Posterior vena cava (tissue), 2 donors: ENCODE data around the gene ABR. TPM values are rescaled to one million over a fixed set of nuclear protein-coding genes. Genes with fewer than 3 reads are reported as not detected.
"Not testable (repeated sequence)": the region's sequence is repeated elsewhere in the genome, so short reads cannot be mapped to it uniquely, and the experiment has no call there.

ENCODE experiments used
- DNase-seq: peaks from one replicate; pipeline ENCODE4 v3.0.0-alpha.2; 2020; ENCODE audit warnings: low spot score
- intact Hi-C, 2 donors: fragments of 100-400 bp; cut with DNase I; formaldehyde crosslinking; loops; one replicate each; pipeline versions ENCODE4 v1.14.1 to v1.14.2; 2022 to 2023
- total RNA-seq, 2 donors: library from RNA; stranded (reverse); fragmentation: NEBNext Ultra II Directional; extraction: Animal tissue kit (Norgen Biotek cat#: 25700); gene quantifications; one replicate each; pipeline ENCODE4 v1.2.1, GENCODE V29; 2021
- donor health status: DM: yes; HTN: yes; CAD: no.
- donor health status: DM: yes; HTN: yes; CAD: no.

The ABR gene
- total RNA-seq, 2 donors from 2014 or later: 99.1 to 146 TPM

DNA sequence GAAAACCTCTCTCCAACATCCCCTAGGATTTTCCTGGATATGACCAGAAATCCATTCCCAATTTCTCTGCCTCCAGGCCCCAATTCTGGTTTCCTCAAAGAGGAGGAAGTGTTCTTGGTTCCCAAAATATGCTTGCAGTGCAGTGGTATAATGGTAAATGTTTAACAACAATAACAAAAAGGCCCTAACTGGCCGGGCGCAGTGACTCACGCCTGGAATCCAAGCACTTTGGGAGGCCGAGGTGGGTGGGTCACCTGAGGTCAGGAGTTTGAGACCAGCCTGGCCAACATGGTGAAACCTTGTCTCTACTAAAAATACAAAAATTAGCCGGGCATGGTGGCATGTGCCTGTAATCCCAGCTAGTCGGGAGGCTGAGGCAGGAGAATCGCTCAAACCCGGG lies 184.5 kb downstream of the ABR start:
- DNase-seq, intact Hi-C loops: not testable (repeated sequence)

DNA sequence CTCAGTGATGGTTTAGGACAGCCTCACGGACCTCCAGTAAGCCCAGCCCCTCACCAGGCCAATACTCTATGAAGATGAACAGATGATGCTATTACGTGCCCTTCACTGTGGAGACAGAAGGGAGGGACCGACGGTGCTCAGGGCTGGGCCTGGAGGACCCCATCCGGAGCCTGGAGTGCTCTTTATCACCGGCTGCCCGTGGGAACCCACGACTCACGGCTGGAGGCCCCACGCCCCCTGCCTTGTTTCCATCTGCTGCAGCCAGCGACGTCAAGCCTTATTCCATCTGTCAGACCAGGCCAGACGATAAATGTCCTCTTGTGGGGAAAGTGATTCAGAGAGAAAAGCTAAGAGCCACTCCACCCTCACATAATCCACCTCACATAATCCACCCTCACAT lies 186.8 kb downstream of the ABR start:
- intact Hi-C loops: no loop called here
- DNase-seq: no peak

DNA sequence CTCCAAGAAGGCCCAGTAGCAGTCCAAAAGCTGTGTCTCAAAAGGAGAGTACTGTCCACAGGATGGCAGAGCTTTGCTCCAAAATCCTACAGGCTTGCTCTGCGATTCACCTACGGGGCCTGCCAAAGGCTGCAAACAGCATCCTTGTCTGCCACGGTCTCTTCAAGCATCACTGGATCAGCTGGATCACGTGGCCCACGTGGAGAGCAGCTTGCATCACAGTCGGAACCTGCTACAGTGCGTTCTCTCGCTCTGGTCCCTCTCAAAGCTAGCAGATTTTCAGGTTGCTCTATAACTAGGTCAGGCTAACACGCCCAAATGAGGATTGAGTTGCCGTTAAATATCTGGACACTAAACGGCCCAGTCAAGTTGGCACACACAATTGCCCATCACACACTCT lies 191.2 kb downstream of the ABR start:
- DNase-seq: no peak
- intact Hi-C loops: no loop called here

DNA sequence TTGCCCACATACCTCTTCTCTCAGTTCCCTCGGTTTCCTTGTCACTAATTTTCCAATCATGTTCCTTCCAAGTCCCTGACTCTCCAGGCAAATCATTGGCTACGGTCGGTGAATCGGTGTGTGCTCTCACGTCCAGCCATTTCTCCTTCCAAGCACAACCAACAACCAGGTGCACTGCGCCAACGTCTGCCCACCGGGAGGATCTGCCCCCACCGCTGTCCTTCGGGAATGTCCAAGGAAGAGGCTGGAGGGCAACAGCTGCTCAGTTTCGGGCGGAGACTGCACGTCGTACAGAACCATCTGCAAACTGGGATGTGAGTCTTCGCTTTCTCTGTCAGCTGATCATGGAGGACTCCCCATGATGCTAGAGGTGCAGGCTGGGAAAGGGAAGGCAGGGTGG lies 191.8 kb downstream of the ABR start:
- no peak for DNase-seq
- intact Hi-C loops: no loop called here

DNA sequence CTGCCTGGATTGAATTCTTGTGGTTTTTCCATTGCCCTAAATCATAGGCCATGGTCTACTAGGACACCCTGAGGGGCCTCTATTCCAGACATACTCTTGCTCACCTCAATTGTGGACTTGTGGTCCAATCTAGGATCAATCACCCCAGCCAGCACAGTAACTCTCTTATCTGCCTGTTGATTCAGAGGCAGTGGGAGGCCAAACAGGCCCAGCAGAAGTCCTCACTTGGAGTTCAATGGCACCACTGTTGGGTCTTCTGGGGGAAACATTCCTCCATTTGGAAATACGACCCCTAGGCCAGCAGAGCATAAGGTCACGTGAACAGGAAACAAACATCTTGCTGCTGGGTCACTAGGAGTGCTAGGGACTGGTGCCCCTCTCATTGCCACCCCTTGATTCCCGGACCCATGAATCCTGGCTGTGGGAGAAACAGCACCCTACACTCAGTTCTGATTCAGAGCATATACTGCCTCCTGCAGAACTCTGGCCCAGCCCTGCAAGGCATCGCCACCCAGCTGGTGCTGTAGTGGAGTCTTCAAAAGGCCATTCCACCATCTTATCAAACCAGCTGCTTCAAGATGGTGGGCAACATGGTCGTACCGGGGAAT lies 193.4 kb downstream of the ABR start:
- no peak for DNase-seq
- intact Hi-C loops: no loop called here

DNA sequence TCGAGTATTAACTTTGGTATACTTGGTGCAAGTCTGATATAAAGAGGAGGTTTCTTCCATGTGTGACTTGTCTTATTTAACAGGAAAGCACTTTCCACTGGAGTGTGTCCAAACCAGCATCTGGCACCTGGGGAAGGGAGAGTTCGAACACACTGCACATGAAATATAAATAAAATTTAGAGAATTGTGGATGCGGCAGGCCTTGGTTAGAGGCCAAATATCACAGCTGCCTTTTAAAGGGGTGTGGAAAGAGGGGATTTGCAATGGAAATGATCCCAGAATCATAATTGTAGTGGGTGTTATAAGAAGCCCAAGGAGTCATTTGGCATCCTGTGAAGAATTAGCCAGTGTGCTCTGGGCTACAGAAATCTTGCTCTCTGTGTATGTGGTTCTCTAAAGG lies 195.9 kb downstream of the ABR start:
- DNase-seq: no peak
- intact Hi-C loops: loop anchor here in 1 of 2 donors (5.0 kb wide), 1 partner anchor 187 kb away; no protein-coding TSS in a partner anchor

DNA sequence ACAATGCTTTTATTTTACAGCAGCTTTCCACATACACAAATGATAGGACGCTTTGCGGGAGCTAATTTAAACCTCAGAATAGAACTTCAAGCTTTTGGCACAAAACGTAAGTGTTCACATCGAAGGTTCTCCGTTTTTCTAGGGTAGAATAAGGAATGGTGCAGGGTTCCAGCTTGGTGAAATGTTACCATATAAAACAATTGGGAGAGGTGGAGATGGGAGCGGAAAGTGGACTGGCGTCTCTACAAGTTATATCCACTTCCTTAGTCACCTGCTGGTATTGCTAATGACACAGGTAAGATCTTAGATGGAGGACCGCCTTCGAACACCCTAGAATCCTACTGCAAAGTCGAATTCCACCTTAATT lies 198.5 kb downstream of the ABR start:
- no peak for DNase-seq
- intact Hi-C loops: loop anchor here (2.0 to 5.0 kb wide), 2 partner anchors 184 to 186 kb away; no protein-coding TSS in a partner anchor

DNA sequence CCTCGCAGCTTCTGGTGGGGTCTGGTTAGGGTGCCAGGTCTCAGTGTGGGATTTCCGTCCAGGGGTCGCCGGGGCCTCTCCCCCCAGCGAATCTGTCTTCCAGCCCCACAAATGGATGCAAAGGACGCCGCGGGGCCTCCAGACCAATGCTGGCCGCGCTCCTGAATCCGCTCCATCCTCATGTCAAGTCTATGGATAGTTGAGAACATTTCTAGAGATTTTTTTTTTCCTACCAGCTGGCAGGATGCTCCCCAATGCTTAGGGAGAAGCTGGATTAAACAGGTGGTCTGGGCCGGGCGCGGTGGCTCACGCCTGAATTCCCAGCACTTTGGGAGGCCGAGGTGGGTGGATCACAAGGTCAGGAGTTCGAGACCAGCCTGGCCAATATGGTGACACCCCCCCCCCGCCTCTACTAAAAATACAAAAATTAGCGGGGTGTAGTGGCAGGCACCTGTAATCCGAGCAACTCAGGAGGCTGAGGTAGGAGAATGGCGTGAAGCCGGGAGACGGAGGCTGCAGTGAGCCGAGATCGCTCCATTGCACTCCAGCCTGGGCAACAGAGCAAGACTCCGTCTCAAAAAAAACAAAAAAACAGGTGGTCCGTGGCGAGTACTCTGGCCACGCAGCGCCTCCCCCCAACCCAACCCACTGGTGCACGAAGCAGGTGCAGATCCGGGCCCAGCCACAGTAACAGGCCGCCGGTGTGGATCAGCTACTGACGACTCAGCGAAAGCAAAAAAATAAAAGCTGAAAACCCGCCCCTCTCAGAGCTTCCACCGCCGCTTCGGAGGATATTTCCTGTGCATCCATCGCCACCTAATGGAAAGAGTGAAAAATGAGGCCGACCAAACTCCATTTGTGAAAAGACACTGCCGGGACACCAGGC lies 199.1 kb downstream of the ABR start:
- intact Hi-C loops: loop anchor here (2.0 to 5.0 kb wide), 2 partner anchors 183 to 186 kb away; no protein-coding TSS in a partner anchor
- no peak for DNase-seq

DNA sequence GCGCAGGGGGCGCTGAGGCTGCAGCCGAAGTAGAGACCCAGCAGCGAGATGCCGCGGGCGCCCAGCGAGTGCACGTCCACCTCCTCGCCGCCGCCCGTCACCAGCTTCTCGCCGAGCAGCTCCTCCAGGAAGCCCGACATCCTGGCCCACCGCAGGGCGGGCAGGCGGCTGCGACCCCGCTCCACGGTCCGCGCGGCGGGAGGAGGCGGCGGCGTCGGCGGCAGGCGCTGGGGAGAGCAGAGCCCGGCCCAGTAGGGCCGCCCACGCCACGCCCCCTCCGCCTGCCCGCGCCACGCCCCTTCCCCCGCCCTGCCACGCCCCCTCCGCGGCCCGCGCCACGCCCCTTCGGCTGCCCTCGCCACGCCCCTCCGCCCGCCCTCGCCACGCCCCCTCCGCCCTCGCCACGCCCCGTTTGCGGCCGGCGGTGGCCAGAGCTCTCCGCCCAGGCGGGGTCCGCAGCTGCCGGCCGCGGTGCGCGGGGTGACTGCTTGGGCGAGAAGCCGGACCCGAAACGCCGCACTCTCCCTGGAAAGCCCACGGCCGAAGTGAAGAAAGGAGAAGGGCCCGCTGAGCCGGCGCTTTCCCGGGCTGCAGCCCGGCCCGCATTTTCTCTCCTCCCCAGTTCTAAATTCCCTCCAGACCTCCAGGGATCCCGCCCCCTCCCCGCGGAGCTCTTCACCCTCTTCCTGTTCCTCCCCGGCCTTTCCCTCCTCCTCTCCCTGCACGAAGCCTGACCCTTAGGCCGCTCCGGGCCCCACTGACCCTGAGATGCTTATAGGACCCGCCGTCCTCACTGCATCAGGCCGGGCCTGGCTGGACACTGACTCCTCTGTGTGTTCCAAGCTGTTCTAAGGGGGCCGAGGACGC lies 200.0 kb downstream of the ABR start, which contains the start of gene NXN:
TSS of gene NXN (minus strand) at position 238 of the 867 bp plus-strand sequence.
- intact Hi-C loops: loop anchor here (2.0 to 5.0 kb wide), 3 partner anchors 107 to 185 kb away; no protein-coding TSS in a partner anchor
- DNase-seq: peak; percentile 96

DNA sequence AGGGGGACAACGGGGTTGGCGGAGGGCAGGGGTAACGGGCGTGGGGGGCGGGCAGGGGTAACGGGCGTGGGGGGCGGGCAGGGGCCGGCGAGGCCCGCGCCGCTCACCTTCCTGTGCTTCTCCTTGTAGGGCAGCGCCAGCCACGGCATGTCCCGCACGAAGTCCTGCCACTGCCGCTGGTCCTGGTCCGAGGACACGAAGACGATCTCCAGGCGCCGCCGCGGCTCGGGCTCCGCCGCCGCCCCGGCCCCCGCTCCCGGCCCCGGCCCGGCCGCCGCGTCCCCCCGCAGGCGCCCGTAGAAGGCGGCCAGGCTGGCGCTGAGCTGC lies 200.6 kb downstream of the ABR start:
- intact Hi-C loops: loop anchor here in 1 of 2 donors (5.0 kb wide), 1 partner anchor 107 kb away; no protein-coding TSS in a partner anchor
- DNase-seq: no peak

DNA sequence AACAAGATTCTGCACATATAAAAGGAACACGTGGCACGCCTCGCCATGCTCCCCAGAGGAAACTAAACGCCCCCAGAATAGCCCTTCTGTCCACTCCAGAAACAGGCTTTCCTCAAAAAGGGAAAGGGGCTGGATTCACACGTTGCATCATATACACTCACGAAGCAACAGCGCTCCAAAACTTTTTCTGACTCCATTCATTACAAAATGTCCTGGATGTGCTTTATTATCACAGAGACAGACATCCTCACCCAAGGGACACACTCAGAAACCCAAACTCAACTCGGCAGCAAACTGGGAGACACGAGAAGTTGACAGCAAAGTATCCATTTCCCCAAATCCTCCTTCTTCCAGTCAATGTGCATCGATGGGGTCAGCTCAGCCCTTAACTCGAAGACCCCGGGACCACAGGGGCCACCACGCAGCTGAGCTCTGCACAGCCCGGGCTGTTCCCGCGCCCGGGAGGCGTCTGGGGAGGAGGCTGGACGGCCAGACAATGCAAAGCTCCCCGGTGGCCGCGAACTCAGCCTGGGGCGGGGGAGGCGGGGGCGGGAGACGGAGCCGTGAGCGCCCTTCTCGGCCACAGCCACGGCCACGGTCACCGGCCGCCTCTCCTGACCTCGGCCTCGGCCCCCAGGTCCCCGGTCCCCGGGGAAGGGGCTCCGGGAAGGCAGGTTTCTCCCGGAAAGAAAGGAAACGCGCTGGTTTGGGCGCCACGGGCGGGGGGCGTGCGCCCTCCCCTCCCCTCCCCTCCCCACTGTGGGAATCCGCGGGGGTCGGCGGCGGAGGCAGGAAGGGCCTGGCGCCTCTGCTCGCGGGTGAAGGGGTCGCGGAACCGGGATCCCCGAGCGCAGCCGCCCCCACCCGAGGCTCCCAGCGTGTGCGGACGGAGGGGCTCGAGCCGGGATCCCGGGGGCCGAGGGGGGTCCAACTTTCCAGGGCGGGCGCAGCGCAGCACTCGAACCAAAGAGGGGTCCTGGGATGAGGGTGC lies 201.4 kb downstream of the ABR start:
- no peak for DNase-seq
- intact Hi-C loops: loop anchor here in 1 of 2 donors (5.0 kb wide), 1 partner anchor 106 kb away; no protein-coding TSS in a partner anchor

DNA sequence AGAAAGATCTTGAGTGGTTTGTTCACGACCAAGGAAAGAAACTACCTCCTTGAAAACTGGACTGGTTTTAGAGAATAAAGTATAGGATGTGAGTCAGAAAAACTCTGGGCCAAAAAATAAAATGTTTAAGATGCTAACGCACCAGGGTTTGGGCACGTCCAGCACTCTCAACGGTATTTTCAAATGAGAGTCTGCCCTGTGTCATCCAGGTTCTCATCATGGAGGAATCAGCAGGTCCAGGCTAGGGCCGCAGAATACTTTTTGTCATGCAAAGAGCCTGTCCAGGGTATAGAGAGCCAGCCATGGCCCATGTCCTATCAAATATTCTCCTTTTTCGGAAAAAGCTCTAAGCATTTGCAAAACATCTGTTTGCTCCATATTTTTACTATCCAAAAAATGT lies 202.6 kb downstream of the ABR start:
- no peak for DNase-seq
- intact Hi-C loops: loop anchor here in 1 of 2 donors (5.0 kb wide), 1 partner anchor 105 kb away; no protein-coding TSS in a partner anchor

DNA sequence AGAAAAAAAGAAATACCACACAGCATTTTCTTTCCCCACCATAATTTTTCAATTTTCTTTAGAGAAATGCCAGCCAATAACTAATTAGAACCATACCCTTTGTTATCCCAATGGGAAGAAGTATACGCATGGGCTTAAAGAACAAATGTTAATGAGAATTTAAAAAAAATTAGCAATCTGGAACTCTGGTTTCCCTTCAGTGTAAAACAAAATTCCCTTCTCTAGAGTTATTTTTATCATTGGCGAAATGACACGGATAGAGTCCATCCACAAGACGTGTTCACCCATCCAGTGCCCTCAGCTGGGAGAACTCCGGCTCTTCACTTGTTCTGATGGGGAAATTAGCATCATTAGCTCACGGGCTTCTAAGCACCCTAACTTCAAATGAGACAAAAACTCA lies 203.5 kb downstream of the ABR start:
- intact Hi-C loops: loop anchor here in 1 of 2 donors (5.0 kb wide), 1 partner anchor 104 kb away; no protein-coding TSS in a partner anchor
- DNase-seq: no peak

DNA sequence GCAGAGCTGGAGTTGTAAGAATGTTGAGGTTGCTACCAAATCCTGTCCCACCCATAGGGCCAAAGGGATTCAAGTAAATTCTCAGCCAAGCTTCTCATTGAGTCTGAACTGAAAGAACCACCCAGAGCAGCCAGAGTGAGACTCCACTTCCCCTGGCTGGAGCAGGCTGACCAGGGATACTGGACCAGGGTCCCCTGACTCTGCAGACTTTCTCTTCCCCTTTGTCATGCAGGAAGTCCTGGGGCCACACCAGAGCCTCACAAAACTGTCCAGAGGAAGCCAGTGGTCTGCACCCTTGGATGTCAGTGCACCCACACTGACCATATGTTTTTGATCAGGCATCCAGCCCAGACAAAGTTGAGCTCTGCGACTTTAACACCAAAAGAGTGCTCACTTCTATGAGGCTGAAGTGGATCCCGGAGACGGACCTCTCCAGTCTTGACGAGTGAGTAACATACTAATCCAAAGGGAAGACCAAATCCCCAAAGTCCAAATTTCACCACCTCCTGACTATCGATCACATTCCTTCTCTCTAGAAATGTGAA lies 204.3 kb downstream of the ABR start:
- DNase-seq: no peak
- intact Hi-C loops: loop anchor here in 1 of 2 donors (5.0 kb wide), 1 partner anchor 103 kb away; no protein-coding TSS in a partner anchor

DNA sequence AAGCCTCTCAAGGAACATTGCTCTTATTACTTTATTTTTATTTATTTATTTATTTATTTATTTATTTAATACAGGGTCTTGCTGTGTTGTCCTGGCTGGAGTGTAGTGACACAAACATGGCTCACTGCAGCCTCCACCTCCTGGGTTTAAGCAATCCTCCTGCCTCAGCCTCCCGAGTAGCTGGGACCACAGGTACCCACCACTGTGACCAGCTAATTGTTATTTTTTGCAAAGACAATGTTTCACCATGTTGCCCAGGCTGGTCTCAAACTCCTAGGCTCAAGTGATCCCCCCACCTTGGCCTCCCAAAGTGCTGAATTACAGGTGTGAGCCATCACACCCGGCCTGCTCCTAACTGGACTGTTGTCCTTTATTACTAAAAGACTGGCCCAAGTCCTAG lies 205.0 kb downstream of the ABR start:
- intact Hi-C loops: loop anchor here in 1 of 2 donors (5.0 kb wide), 1 partner anchor 102 kb away; no protein-coding TSS in a partner anchor
- not testable (repeated sequence) for DNase-seq

DNA sequence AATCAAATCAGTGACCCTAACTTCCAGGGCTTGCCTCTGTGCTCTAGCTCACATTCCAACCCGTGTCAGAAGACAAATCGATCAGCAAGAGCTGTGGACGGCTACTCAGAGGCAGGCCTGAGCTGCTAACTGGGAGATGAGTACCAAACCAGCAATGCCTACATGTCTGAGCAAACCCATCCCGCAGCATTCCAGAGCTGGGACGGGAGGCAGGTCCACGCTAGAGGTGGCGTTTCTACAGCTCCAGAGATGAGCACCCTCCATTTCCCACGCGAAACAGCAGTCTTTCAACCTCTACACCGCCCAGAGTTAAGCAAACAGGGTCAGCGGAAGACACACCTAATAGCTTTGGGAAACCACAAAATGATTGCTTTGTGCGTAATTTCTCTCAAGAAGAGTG lies 206.7 kb downstream of the ABR start:
- intact Hi-C loops: no loop called here
- DNase-seq: no peak

DNA sequence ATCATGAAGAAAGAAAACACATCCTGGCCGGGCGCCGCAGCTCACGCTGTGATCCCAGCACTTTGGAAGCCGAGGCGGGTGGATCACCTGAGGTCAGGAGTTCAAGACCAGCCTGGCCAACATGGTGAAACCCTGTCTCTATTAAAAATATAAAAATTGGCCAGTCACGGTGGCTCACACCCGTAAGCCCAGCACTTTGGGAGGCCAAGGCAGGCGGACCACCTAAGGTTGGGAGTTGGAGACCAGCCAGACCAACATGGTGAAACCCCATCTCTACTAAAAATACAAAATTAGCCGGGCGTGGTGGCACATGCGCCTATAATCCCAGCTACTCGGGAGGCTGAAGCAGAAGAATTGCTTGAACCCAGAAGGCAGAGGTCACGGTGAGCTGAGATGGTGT lies 207.9 kb downstream of the ABR start:
- intact Hi-C loops, DNase-seq: not testable (repeated sequence)

DNA sequence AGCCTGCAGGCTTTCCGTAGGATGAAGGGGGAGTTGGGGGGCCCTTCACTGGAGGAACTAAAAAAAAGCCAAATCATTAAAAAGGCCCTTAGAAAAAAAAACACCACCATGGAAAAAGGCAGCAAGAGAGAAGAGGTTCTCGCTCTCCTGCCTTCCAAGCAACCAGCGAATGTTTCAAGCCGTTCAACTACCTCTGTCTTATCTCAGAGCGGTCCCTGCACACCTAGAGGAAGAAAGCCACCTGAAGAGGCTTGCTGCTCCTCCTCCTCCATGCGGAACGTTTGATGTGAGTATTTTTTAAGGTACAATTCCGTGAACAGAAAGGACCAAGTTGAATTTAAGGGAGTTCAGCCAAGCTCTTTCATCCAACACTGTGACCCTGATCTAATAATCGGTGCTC lies 209.4 kb downstream of the ABR start:
- intact Hi-C loops: no loop called here
- no peak for DNase-seq
